Ascending aorta (tissue), 2 donors: ENCODE data around the gene CCL20. TPM values are rescaled to one million over a fixed set of nuclear protein-coding genes. Genes with fewer than 3 reads are reported as not detected.
A peak's percentile ranks its signal among the peaks of the same experiment; 100 is the strongest.

Experiments
- DNase-seq, 2 donors: peaks; one replicate each; pipeline ENCODE4 v3.0.0-alpha.2; 2019; ENCODE audit warnings: low spot score in 2 of 2
- H3K27ac ChIP-seq, 2 donors: fragments of 200-600 bp; sonication (generic); one replicate each; pipeline ENCODE4 v1.5.1; 2016 to 2017; ENCODE audit warnings: mild to moderate bottlenecking in 1 of 2
- H3K27me3 ChIP-seq: fragments of 200-600 bp; sonication (generic); one replicate; pipeline ENCODE4 v1.5.1; 2017
- H3K36me3 ChIP-seq, 2 donors: fragments of 200-600 bp; sonication (generic); one replicate each; pipeline ENCODE4 v1.5.1; 2016
- H3K4me1 ChIP-seq, 2 donors: fragments of 200-600 bp; sonication (generic); one replicate each; pipeline ENCODE4 v1.5.1; 2016 to 2017; ENCODE audit warnings: mild to moderate bottlenecking in 1 of 2
- H3K4me3 ChIP-seq, 2 donors: fragments of 200-600 bp; sonication (generic); one replicate each; pipeline ENCODE4 v1.5.1; 2016 to 2017; ENCODE audit warnings: mild to moderate bottlenecking in 1 of 2
- H3K9me3 ChIP-seq, 2 donors: fragments of 200-600 bp; sonication (generic); one replicate each; pipeline ENCODE4 v1.5.1; 2016
- intact Hi-C: fragments of 100-400 bp; cut with DNase I; formaldehyde crosslinking; loops from one replicate; pipeline ENCODE4 v1.15.1; 2023
- total RNA-seq: library from RNA; depleted of rRNA; stranded (reverse); fragments of >200 nt; gene quantifications from one replicate; pipeline ENCODE4 v1.1.0, GENCODE V29; 2016
- TF ChIP-seq, protein P1 (sequence below), 3 experiments: fragments of 200-600 bp in 2 of 3; fragments of 450-650 bp in 1 of 3; sonication (generic) in 2 of 3; IDR thresholded peaks; one replicate each; pipeline ENCODE4 v1.5.1; 2016 to 2019; ENCODE audit warnings: antibody characterized with exemption in 3 of 3, mild to moderate bottlenecking in 1 of 3, moderate library complexity in 1 of 3

Gene CCL20
- total RNA-seq, 1 donor from 2014 or later: not detected

DNA sequence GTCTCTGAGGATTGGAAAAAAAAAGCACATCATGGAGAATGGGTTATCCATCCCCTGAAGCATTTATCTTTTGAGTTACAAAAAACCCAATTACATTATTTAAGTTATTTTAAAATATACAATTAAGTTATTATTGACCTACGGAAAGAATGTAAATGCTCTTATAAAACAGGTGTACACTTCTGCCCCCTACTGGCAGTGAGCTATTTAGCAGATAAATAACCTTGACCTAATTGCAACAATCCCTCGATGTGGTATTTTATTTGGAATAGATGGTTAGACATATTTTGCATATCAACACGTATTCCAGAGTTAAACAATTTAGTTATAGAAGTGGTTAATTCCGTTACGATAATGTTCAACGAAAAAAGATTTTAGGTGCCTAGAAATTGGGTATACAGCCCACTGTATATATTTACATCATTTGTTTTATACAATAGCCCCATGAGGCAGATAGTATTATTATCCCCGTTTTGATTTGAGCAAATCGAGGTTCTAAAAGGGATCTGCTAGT is 48.6 kb downstream of the CCL20 start:
- H3K27ac ChIP-seq: peak overlapping the region; percentile 78 to 80
- TF ChIP-seq, protein P1, sequence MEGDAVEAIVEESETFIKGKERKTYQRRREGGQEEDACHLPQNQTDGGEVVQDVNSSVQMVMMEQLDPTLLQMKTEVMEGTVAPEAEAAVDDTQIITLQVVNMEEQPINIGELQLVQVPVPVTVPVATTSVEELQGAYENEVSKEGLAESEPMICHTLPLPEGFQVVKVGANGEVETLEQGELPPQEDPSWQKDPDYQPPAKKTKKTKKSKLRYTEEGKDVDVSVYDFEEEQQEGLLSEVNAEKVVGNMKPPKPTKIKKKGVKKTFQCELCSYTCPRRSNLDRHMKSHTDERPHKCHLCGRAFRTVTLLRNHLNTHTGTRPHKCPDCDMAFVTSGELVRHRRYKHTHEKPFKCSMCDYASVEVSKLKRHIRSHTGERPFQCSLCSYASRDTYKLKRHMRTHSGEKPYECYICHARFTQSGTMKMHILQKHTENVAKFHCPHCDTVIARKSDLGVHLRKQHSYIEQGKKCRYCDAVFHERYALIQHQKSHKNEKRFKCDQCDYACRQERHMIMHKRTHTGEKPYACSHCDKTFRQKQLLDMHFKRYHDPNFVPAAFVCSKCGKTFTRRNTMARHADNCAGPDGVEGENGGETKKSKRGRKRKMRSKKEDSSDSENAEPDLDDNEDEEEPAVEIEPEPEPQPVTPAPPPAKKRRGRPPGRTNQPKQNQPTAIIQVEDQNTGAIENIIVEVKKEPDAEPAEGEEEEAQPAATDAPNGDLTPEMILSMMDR (IDR thresholded peaks at IDR 0.05): peak in 2 of 3 experiments; percentile 28 to 35
- no peak for DNase-seq
- no peaks in the 10 kb centered on the region for H3K9me3 ChIP-seq
- no peaks in the 10 kb centered on the region for H3K27me3 ChIP-seq
- no peak overlapping the region for H3K4me3 ChIP-seq
- H3K4me1 ChIP-seq: peaks cover 13 to 37% of the 10 kb centered on the region in 2 donors
- intact Hi-C loops: loop anchor here (2.0 kb wide), 1 partner anchor 43 kb away; no protein-coding TSS in a partner anchor
- no peaks in the 10 kb centered on the region for H3K36me3 ChIP-seq

DNA sequence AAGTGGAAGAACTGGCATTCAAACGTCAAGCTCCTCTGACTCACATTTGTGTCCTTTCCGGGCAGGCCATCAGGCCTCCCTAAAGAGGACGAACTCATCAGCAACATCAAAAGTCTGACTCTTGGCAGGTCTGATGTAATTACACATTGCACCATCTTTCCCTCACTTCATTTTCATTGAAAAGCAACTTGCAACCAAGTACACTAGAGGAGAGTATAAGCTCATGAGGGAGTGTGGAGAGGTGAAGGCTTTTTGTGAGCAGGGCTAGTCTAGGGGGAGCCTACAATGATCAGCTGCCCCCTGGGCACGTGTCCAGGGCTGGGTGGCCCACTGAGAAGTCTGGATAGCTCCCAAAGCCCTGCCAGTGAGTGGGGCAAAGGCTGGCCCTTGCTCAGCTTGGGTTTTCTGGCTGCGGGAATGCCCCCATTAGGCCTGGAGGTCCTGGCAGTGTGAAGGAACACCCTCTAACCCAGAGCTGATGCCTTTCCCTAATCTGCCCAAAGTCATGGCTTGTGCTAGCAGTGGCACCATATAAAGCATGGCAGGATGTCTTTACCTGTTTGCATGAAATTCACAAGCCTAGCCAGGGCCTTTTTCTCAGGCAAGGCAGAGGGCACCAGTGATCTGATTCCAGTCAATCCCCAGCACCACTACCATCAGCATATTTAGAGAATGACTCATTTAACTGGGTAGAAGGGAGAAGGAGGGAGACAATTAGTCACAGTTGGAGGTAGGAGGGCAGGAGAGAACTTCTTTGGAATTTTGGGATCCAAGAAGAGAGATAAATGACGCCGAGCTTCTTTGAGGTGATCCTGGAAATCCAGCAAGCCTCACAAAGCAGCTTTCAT is 49.3 kb downstream of the CCL20 start:
- H3K36me3 ChIP-seq: no peaks in the 10 kb centered on the region
- peaks cover 13 to 37% of the 10 kb centered on the region in 2 donors for H3K4me1 ChIP-seq
- intact Hi-C loops: loop anchor here (2.0 kb wide), 1 partner anchor 44 kb away; no protein-coding TSS in a partner anchor
- peak in 1 of 2 donors; percentile 84 for DNase-seq
- TF ChIP-seq, protein P1 (IDR thresholded peaks at IDR 0.05): no peak
- H3K27ac ChIP-seq: peak overlapping the region; percentile 78 to 80
- no peaks in the 10 kb centered on the region for H3K27me3 ChIP-seq
- no peaks in the 10 kb centered on the region for H3K9me3 ChIP-seq
- no peak overlapping the region for H3K4me3 ChIP-seq

DNA sequence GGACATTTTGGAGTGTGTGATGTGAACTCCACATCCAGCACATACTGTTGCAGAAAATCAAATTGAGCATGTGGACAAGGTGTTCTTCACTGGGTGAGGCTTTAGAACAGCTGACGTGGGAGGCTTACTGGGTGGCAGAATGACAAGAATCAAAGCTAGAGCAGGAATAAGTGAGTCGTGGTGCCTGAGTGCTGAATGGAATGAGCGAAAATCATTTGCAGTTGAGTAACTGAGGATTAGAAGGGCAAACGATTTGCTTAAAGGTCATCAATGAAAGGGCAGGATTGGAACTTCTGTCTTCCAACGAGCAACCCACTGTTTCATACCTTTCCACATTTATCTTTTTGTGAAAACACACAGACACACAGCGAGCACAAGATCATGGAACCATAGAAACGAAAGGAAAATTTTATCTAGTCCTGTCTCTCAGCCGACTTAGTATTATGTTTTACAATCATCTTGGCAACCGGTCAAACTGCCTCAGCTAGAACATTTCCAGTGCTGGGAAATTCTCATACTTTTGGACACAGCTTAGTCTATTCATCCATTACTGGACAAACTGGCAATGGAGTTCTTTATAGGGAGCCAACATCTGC is 50.6 kb downstream of the CCL20 start:
- Histone ChIP-seq H3K27me3 (no peaks in the 10 kb centered on the region), H3K4me1 (peaks cover 13 to 37% of the 10 kb centered on the region in 2 donors), H3K27ac (peak overlapping the region; percentile 78 to 80), H3K9me3 (no peaks in the 10 kb centered on the region), H3K36me3 (no peaks in the 10 kb centered on the region), H3K4me3 (no peak overlapping the region)
- TF ChIP-seq, protein P1 (IDR thresholded peaks at IDR 0.05): no peak
- no peak for DNase-seq
- intact Hi-C loops: no loop called here

DNA sequence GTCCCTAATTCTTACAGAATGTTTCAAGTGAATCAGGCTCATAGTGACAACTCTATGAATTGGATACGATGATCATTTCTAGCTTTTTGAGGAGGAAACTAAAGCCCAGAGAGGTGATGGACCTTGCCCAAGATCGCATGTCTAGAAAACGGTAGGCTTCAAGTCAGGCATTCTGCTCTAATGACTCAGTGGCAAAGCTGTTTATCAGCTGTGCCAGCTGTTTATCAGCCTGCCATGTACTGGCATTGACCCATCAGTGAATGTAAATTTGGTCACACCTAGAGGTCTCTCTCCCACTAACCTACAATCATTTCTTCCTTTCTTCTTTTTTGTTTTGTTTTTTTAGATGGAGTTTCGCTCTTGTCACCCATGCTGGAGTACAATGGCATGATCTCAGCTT is 51.6 kb downstream of the CCL20 start:
- DNase-seq: no peak
- intact Hi-C loops: no loop called here
- Histone ChIP-seq H3K36me3 (no peaks in the 10 kb centered on the region), H3K9me3 (no peaks in the 10 kb centered on the region), H3K4me1 (peaks cover 10 to 32% of the 10 kb centered on the region in 2 donors), H3K27ac (peak overlapping the region in 1 of 2 donors; percentile 6), H3K4me3 (no peak overlapping the region), H3K27me3 (no peaks in the 10 kb centered on the region)
- TF ChIP-seq, protein P1 (IDR thresholded peaks at IDR 0.05): no peak

Other genes with a start within 250 kb of the CCL20 start
- gene SCYGR2, start 214.9 kb upstream of the CCL20 start, total RNA-seq: not detected
- gene SCYGR3, start 199.0 kb upstream of the CCL20 start, total RNA-seq: not detected
- not detected for gene SCYGR4, start 196.3 kb upstream of the CCL20 start, total RNA-seq
- gene SCYGR5, start 147.0 kb upstream of the CCL20 start, total RNA-seq: not detected
- 16.5 TPM for gene SLC19A3, start 95.8 kb upstream of the CCL20 start, total RNA-seq
- gene SCYGR6, start 89.1 kb upstream of the CCL20 start, total RNA-seq: not detected
- not detected for gene SCYGR7, start 85.5 kb upstream of the CCL20 start, total RNA-seq
- gene SCYGR8, start 67.9 kb upstream of the CCL20 start, total RNA-seq: not detected
- gene DAW1, start 57.8 kb downstream of the CCL20 start, total RNA-seq: not detected